ENCODE results near the gene DHCR24.
A peak's percentile ranks its signal among the peaks of the same experiment; 100 is the strongest.
"Not testable (repeated sequence)": the region's sequence is repeated elsewhere in the genome, so short reads cannot be mapped to it uniquely, and the experiment has no call there.

Gene DHCR24

GRCh38 chr1:54906586-54906985 is 19.6 kb upstream of the DHCR24 start:
- no peak overlapping the region for H3K27ac Mint-ChIP-seq
- ATAC-seq (no peak), DNase-seq (no peak)
- H3K9me3 Mint-ChIP-seq = no peaks in the 10 kb centered on the region
- H3K4me1 Mint-ChIP-seq = no peaks in the 10 kb centered on the region
- no peaks in the 10 kb centered on the region for H3K27me3 Mint-ChIP-seq
- no peak overlapping the region for H3K4me3 Mint-ChIP-seq

- Mint-ChIP-seq H3K27ac (no peak overlapping the region), H3K27me3 (no peaks in the 10 kb centered on the region), H3K4me1 (no peaks in the 10 kb centered on the region), H3K9me3 (no peaks in the 10 kb centered on the region), H3K4me3 (no peak overlapping the region)
- DNase-seq (no peak), ATAC-seq (no peak)
These were observed 17.6 kb upstream of the DHCR24 start for GRCh38 chr1:54904476-54905048.

- no peak for DNase-seq
- H3K4me1 Mint-ChIP-seq = no peaks in the 10 kb centered on the region
- no peaks in the 10 kb centered on the region for H3K9me3 Mint-ChIP-seq
- peaks cover 8% of the 10 kb centered on the region for H3K27me3 Mint-ChIP-seq
- no peak overlapping the region for H3K4me3 Mint-ChIP-seq
- no peak overlapping the region for H3K27ac Mint-ChIP-seq
- ATAC-seq = no peak
These were observed 7.3 kb upstream of the DHCR24 start for GRCh38 chr1:54894271-54894670.

GRCh38 chr1:54892586-54892985 is 5.6 kb upstream of the DHCR24 start:
- ATAC-seq = no peak
- Mint-ChIP-seq H3K4me3 (no peak overlapping the region), H3K9me3 (no peaks in the 10 kb centered on the region), H3K27ac (no peak overlapping the region), H3K4me1 (peaks cover 9% of the 10 kb centered on the region), H3K27me3 (peaks cover 24% of the 10 kb centered on the region)
- DNase-seq = no peak

- no peaks in the 10 kb centered on the region for H3K9me3 Mint-ChIP-seq
- no peak overlapping the region for H3K27ac Mint-ChIP-seq
- peaks cover 37% of the 10 kb centered on the region for H3K4me1 Mint-ChIP-seq
- peaks cover 26% of the 10 kb centered on the region for H3K27me3 Mint-ChIP-seq
- ATAC-seq (no peak), DNase-seq (no peak)
- H3K4me3 Mint-ChIP-seq = no peak overlapping the region
These were observed 2.2 kb upstream of the DHCR24 start for GRCh38 chr1:54889132-54889725.

- Mint-ChIP-seq H3K9me3 (no peaks in the 10 kb centered on the region), H3K4me3 (peak overlapping the region; percentile 39 to 71), H3K27ac (no peak overlapping the region), H3K27me3 (peaks cover 26% of the 10 kb centered on the region), H3K4me1 (peaks cover 45% of the 10 kb centered on the region)
- ATAC-seq (no peak), DNase-seq (no peak)
These were observed 1.2 kb upstream of the DHCR24 start for GRCh38 chr1:54888080-54888733.

GRCh38 chr1:54887665-54888071 is 673 bp upstream of the DHCR24 start:
- H3K27ac Mint-ChIP-seq = no peak overlapping the region
- peak overlapping the region; percentile 96 to 99 for H3K4me3 Mint-ChIP-seq
- no peaks in the 10 kb centered on the region for H3K9me3 Mint-ChIP-seq
- ATAC-seq (no peak), DNase-seq (no peak)
- H3K27me3 Mint-ChIP-seq = peaks cover 26% of the 10 kb centered on the region
- H3K4me1 Mint-ChIP-seq = peaks cover 48% of the 10 kb centered on the region

- Mint-ChIP-seq H3K27ac (peak overlapping the region; percentile 81 to 95), H3K9me3 (no peaks in the 10 kb centered on the region), H3K4me3 (peak overlapping the region; percentile 96 to 99), H3K4me1 (peaks cover 52% of the 10 kb centered on the region), H3K27me3 (peaks cover 26% of the 10 kb centered on the region)
- ATAC-seq (no peak), DNase-seq (no peak)
These were observed 930 bp downstream of the DHCR24 start for GRCh38 chr1:54885807-54886723.

- Mint-ChIP-seq H3K27ac (no peak overlapping the region), H3K9me3 (no peaks in the 10 kb centered on the region), H3K27me3 (peaks cover 26% of the 10 kb centered on the region), H3K4me3 (peak overlapping the region; percentile 96 to 99), H3K4me1 (peaks cover 52% of the 10 kb centered on the region)
- DNase-seq (no peak), ATAC-seq (no peak)
These were observed 1.7 kb downstream of the DHCR24 start for GRCh38 chr1:54885237-54885679.

GRCh38 chr1:54884768-54885167 is 2.2 kb downstream of the DHCR24 start:
- H3K4me1 Mint-ChIP-seq = peaks cover 52% of the 10 kb centered on the region
- ATAC-seq (no peak), DNase-seq (no peak)
- no peak overlapping the region for H3K27ac Mint-ChIP-seq
- no peak overlapping the region for H3K4me3 Mint-ChIP-seq
- no peaks in the 10 kb centered on the region for H3K9me3 Mint-ChIP-seq
- peaks cover 22% of the 10 kb centered on the region for H3K27me3 Mint-ChIP-seq

- Mint-ChIP-seq H3K4me3 (no peak overlapping the region), H3K27ac (peak overlapping the region in 1 of 2 donors; percentile 22)
These were observed 2.8 kb downstream of the DHCR24 start for GRCh38 chr1:54884135-54884586.

GRCh38 chr1:54883349-54884102 is 3.5 kb downstream of the DHCR24 start:
- DNase-seq (no peak), ATAC-seq (no peak)
- Mint-ChIP-seq H3K9me3 (no peaks in the 10 kb centered on the region), H3K4me1 (peaks cover 52% of the 10 kb centered on the region), H3K4me3 (no peak overlapping the region), H3K27ac (no peak overlapping the region), H3K27me3 (peaks cover 11% of the 10 kb centered on the region)

More at GRCh38 chr1:54884135-54884586, 2.8 kb downstream of the DHCR24 start:
- no peak for DNase-seq
- ATAC-seq = no peak
- Mint-ChIP-seq H3K27me3 (peaks cover 17% of the 10 kb centered on the region), H3K4me1 (peaks cover 52% of the 10 kb centered on the region), H3K9me3 (no peaks in the 10 kb centered on the region)

GRCh38 chr1:54882519-54882918 is 4.5 kb downstream of the DHCR24 start:
- DNase-seq (no peak), ATAC-seq (no peak)
- Mint-ChIP-seq H3K4me3 (no peak overlapping the region), H3K27me3 (peaks cover under 1% of the 10 kb centered on the region), H3K9me3 (no peaks in the 10 kb centered on the region), H3K27ac (no peak overlapping the region), H3K4me1 (peaks cover 43% of the 10 kb centered on the region)

GRCh38 chr1:54881604-54882003 is 5.4 kb downstream of the DHCR24 start:
- not testable (repeated sequence) for ATAC-seq, H3K4me3 Mint-ChIP-seq, H3K9me3 Mint-ChIP-seq, H3K27me3 Mint-ChIP-seq, H3K27ac Mint-ChIP-seq, DNase-seq
- H3K4me1 Mint-ChIP-seq = peaks cover 36% of the 10 kb centered on the region

GRCh38 chr1:54879872-54880271 is 7.1 kb downstream of the DHCR24 start:
- no peak for ATAC-seq
- peaks cover 18% of the 10 kb centered on the region for H3K4me1 Mint-ChIP-seq
- no peak overlapping the region for H3K4me3 Mint-ChIP-seq
- DNase-seq = no peak
- H3K27me3 Mint-ChIP-seq = no peaks in the 10 kb centered on the region
- no peaks in the 10 kb centered on the region for H3K9me3 Mint-ChIP-seq
- no peak overlapping the region for H3K27ac Mint-ChIP-seq
